A549 (cell line): Measurements from ENCODE around the gene FCRL6. TPM values are rescaled to one million over a fixed set of nuclear protein-coding genes. Genes with fewer than 3 reads are reported as not detected.

Experiments
- ATAC-seq, 2 experiments: fragments of 200-7000 bp in 1 of 2; fragments of >200 bp in 1 of 2; cut with Nextera tagmentation in 1 of 2; cut with Tn5 transposase in 1 of 2; 3 replicates each; pipeline versions ENCODE4 v1.8.0 to v1.9.1; 2018 to 2020; ENCODE audit warnings: mild to moderate bottlenecking in 1 of 2, moderate library complexity in 1 of 2
- CTCF ChIA-PET: fragments of 300-600 bp; sonication (Branson Sonifier 250); formaldehyde crosslinking; extraction: SDS; loops from one replicate; lab custom pipeline; 2021; ENCODE audit warnings: antibody characterized with exemption, inconsistent platforms; lab: Yijun Ruan, JAX
- POLR2A ChIA-PET: fragments of 350-600 bp; formaldehyde crosslinking; extraction: SDS; loops from one replicate; lab custom pipeline; 2021; ENCODE audit warnings: antibody characterized with exemption, inconsistent platforms; lab: Yijun Ruan, JAX
- DNase-seq, 2 experiments: peaks; one replicate each; pipeline versions ENCODE4 v3.0.0 to v3.0.0-alpha.2; 2011 to 2016; ENCODE audit warnings: low read depth in 1 of 2, low spot score in 1 of 2
- FAIRE-seq: peaks from 2 replicates; lab custom pipeline; 2011; peaks lifted over from hg19 to GRCh38; lab: Jason Lieb, UNC
- H3K27ac ChIP-seq, 2 experiments: fragments of >200 bp; sonication (Bioruptor Twin); formaldehyde crosslinking; 3 replicates each; pipeline ENCODE4 v1.5.1; 2016 to 2017
- H3K4me1 ChIP-seq: fragments of >200 bp; sonication (Bioruptor Twin); formaldehyde crosslinking; 3 replicates; pipeline ENCODE4 v1.6.1; 2016
- H3K4me2 ChIP-seq: fragments of >200 bp; sonication (Bioruptor Twin); formaldehyde crosslinking; 3 replicates; pipeline ENCODE4 v1.6.1; 2016
- H3K4me3 ChIP-seq: fragments of >200 bp; sonication (Bioruptor Twin); formaldehyde crosslinking; 3 replicates; pipeline ENCODE4 v1.5.1; 2016
- H3K9me3 ChIP-seq: fragments of >200 bp; sonication (Bioruptor Twin); formaldehyde crosslinking; 3 replicates; pipeline ENCODE4 v1.6.1; 2016
- BCL3 ChIP-seq: fragments of >200 bp; sonication (Bioruptor Twin); formaldehyde crosslinking; IDR thresholded peaks from 3 replicates; pipeline ENCODE4 v1.6.1; 2016
- BHLHE40 ChIP-seq: IDR thresholded peaks from 2 replicates; pipeline ENCODE4 v1.6.1; 2012; ENCODE audit warnings: low read depth, low read length, inconsistent platforms
- CBX2 ChIP-seq: fragments of 200-600 bp; sonication (generic); IDR thresholded peaks from 2 replicates; pipeline ENCODE4 v1.6.1; 2016; ENCODE audit warnings: low read depth, mild to moderate bottlenecking, borderline replicate concordance
- CHD2 ChIP-seq: fragments of 150-350 bp; IDR thresholded peaks from 2 replicates; pipeline ENCODE4 v1.6.1; 2014; ENCODE audit warnings: low read length; ENCODE audit not compliant: partially characterized antibody
- EHF ChIP-seq: fragments of 250-450 bp; sonication (Bioruptor Pico); IDR thresholded peaks from 2 replicates; pipeline ENCODE4 v1.5.0; 2020; ENCODE audit warnings: mild to moderate bottlenecking
- EHMT2 ChIP-seq: fragments of 200-600 bp; sonication (generic); IDR thresholded peaks from 2 replicates; pipeline ENCODE4 v1.6.1; 2016; ENCODE audit warnings: antibody characterized with exemption, low read depth, mild to moderate bottlenecking, moderate library complexity
- ELK1 ChIP-seq: fragments of 150-350 bp; IDR thresholded peaks from 2 replicates; pipeline ENCODE4 v1.6.1; 2014; ENCODE audit warnings: low read depth, mild to moderate bottlenecking, low read length
- EP300 ChIP-seq, 2 experiments: fragments of >200 bp; sonication (Bioruptor Twin); formaldehyde crosslinking; IDR thresholded peaks; 2 replicates in 1 of 2; 3 replicates in 1 of 2; pipeline ENCODE4 v1.6.1; 2016 to 2017
- FOSB ChIP-seq: fragments of 250-450 bp; sonication (Bioruptor Pico); IDR thresholded peaks from 2 replicates; pipeline ENCODE4 v1.5.0; 2020; ENCODE audit warnings: mild to moderate bottlenecking, moderate library complexity
- FOSL2 ChIP-seq, 2 experiments: fragments of 450-650 bp in 1 of 2; fragments of >200 bp in 1 of 2; sonication (Bioruptor Twin) in 1 of 2; formaldehyde crosslinking; IDR thresholded peaks; 2 replicates each; pipeline versions ENCODE4 v1.5.0 to v1.6.1; 2016 to 2020; ENCODE audit warnings: mild to moderate bottlenecking in 1 of 2, moderate library complexity in 1 of 2
- FOXS1 ChIP-seq: fragments of 250-450 bp; sonication (Bioruptor Pico); IDR thresholded peaks from 2 replicates; pipeline ENCODE4 v1.5.0; 2020; ENCODE audit warnings: mild to moderate bottlenecking, moderate library complexity
- HOXB13 ChIP-seq: fragments of 250-450 bp; sonication (Bioruptor Pico); IDR thresholded peaks from 2 replicates; pipeline ENCODE4 v1.5.0; 2020; ENCODE audit warnings: low read depth, mild to moderate bottlenecking, moderate library complexity
- JUN ChIP-seq, 2 experiments: fragments of >200 bp; sonication (Bioruptor Twin); formaldehyde crosslinking; IDR thresholded peaks; 2 replicates in 1 of 2; 3 replicates in 1 of 2; pipeline ENCODE4 v1.6.1; 2016 to 2017
- KDM1A ChIP-seq: fragments of 200-600 bp; sonication (generic); IDR thresholded peaks from 2 replicates; pipeline ENCODE4 v1.6.1; 2016; ENCODE audit warnings: low read depth, mild to moderate bottlenecking
- MAZ ChIP-seq: fragments of 150-350 bp; IDR thresholded peaks from 2 replicates; pipeline ENCODE4 v1.6.1; 2014; ENCODE audit warnings: antibody characterized with exemption, low read depth, low read length, borderline replicate concordance
- MYC ChIP-seq: IDR thresholded peaks from 2 replicates; pipeline ENCODE4 v1.6.1; 2012; ENCODE audit warnings: mild to moderate bottlenecking, inconsistent platforms, low read length, improper control_type of control experiment, borderline replicate concordance
- NFE2L2 ChIP-seq: fragments of 150-350 bp; conservative IDR thresholded peaks from 2 replicates; pipeline ENCODE4 v1.6.1; 2014; ENCODE audit warnings: low read length
- NPAS2 ChIP-seq: fragments of 250-450 bp; sonication (Bioruptor Pico); IDR thresholded peaks from 2 replicates; pipeline ENCODE4 v1.8.0; 2022; ENCODE audit warnings: mild to moderate bottlenecking, moderate library complexity, borderline replicate concordance
- PHF8 ChIP-seq: fragments of 200-600 bp; sonication (generic); IDR thresholded peaks from 2 replicates; pipeline ENCODE4 v1.6.1; 2016; ENCODE audit warnings: low read depth, mild to moderate bottlenecking, antibody characterized with exemption, moderate library complexity, borderline replicate concordance
- RARB ChIP-seq: fragments of 250-450 bp; sonication (Bioruptor Pico); IDR thresholded peaks from 2 replicates; pipeline ENCODE4 v1.8.0; 2021; ENCODE audit warnings: mild to moderate bottlenecking, moderate library complexity
- RFX5 ChIP-seq: fragments of 450-650 bp; IDR thresholded peaks from 2 replicates; pipeline ENCODE4 v1.7.1; 2014; ENCODE audit warnings: antibody characterized with exemption, mild to moderate bottlenecking, moderate library complexity
- SMC3 ChIP-seq: fragments of >200 bp; sonication (Bioruptor Twin); formaldehyde crosslinking; IDR thresholded peaks from 3 replicates; pipeline ENCODE4 v1.6.1; 2018; ENCODE audit warnings: inconsistent platforms
- TFCP2L1 ChIP-seq: fragments of 250-450 bp; sonication (Bioruptor Pico); IDR thresholded peaks from 2 replicates; pipeline ENCODE4 v1.5.0; 2021; ENCODE audit warnings: mild to moderate bottlenecking
- TP53 ChIP-seq: fragments of 250-450 bp; sonication (Bioruptor Pico); IDR thresholded peaks from 2 replicates; pipeline ENCODE4 v1.5.0; 2021; ENCODE audit warnings: mild to moderate bottlenecking, moderate library complexity
- ZC3H11A ChIP-seq: fragments of 450-650 bp; IDR thresholded peaks from 2 replicates; pipeline ENCODE4 v1.6.1; 2014; ENCODE audit warnings: antibody characterized with exemption, mild to moderate bottlenecking
- WGBS: methylation state at CpG from one replicate; pipeline ENCODE4 v1.1.6; 2017; ENCODE audit errors: missing lambda C conversion rate; 5-methylcytosine and 5-hydroxymethylcytosine counted together
- polyA plus RNA-seq, 4 experiments: library from polyadenylated mRNA; depleted of rRNA in 3 of 4; stranded (reverse); fragments of >200 nt; fragmentation: RNase III in 1 of 4; extraction: RNeasy Plus Mini Kit Qiagen cat#74134 plus additional on column Dnase treatment in 1 of 4; gene quantifications; 2 replicates in 3 of 4; 3 replicates in 1 of 4; pipeline ENCODE4 v1.2.3, GENCODE V29; 2011 to 2017
- TF ChIP-seq, protein P1 (sequence below): fragments of 200-600 bp; sonication (generic); IDR thresholded peaks from 2 replicates; pipeline ENCODE4 v1.6.1; 2016; ENCODE audit warnings: antibody characterized with exemption, mild to moderate bottlenecking, moderate library complexity

The FCRL6 gene
- polyA plus RNA-seq, 2 of the 4 experiments (the other 2 are of a cell fraction) = not detected

DNA sequence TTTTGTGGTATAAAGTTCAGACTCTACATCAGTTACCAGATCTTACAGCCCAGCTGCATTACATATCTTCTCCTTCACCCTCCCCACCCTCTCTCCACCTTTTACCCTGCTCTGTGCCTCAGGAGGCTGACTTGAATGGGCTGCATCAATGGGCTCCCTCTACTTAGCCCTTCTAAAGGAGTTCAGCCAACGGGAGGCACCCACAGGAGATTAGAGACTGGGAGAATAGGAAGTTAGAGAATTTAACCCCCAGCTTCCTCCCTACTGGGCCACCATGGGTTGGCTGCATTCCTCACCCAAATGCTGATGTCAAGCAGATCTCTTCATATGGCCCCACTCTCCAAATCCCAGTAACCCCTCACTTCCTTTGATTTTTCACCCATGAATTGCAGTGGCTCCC is 38.5 kb upstream of the FCRL6 start:
- DNase-seq (no peak), ATAC-seq (no peak), FAIRE-seq (no peak)
- POLR2A ChIA-PET = no interaction called here
- 21% methylated on average over 1 of the region's 1 CpG for WGBS
- no peaks in the 10 kb centered on the region for H3K4me1 ChIP-seq
- H3K27ac ChIP-seq = no peak overlapping the region
- TF ChIP-seq KDM1A (no peak), HOXB13 (CRISPR knock-in tag) (no peak), EHMT2 (no peak), FOSL2 (IDR thresholded peaks at IDR 0.05) (no peak), FOSL2 (CRISPR knock-in tag; IDR thresholded peaks at IDR 0.05) (no peak), CHD2 (no peak), FOSB (CRISPR knock-in tag) (no peak), MAZ (no peak), NPAS2 (CRISPR knock-in tag) (no peak), CBX2 (no peak), TP53 (CRISPR knock-in tag) (no peak), EP300 (IDR thresholded peaks at IDR 0.05) (no peak), RARB (no peak), ELK1 (no peak), JUN (IDR thresholded peaks at IDR 0.05) (no peak), RFX5 (no peak)
- TF ChIP-seq, protein P1, sequence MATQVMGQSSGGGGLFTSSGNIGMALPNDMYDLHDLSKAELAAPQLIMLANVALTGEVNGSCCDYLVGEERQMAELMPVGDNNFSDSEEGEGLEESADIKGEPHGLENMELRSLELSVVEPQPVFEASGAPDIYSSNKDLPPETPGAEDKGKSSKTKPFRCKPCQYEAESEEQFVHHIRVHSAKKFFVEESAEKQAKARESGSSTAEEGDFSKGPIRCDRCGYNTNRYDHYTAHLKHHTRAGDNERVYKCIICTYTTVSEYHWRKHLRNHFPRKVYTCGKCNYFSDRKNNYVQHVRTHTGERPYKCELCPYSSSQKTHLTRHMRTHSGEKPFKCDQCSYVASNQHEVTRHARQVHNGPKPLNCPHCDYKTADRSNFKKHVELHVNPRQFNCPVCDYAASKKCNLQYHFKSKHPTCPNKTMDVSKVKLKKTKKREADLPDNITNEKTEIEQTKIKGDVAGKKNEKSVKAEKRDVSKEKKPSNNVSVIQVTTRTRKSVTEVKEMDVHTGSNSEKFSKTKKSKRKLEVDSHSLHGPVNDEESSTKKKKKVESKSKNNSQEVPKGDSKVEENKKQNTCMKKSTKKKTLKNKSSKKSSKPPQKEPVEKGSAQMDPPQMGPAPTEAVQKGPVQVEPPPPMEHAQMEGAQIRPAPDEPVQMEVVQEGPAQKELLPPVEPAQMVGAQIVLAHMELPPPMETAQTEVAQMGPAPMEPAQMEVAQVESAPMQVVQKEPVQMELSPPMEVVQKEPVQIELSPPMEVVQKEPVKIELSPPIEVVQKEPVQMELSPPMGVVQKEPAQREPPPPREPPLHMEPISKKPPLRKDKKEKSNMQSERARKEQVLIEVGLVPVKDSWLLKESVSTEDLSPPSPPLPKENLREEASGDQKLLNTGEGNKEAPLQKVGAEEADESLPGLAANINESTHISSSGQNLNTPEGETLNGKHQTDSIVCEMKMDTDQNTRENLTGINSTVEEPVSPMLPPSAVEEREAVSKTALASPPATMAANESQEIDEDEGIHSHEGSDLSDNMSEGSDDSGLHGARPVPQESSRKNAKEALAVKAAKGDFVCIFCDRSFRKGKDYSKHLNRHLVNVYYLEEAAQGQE = no peak
- no peak overlapping the region for H3K4me3 ChIP-seq
- CTCF ChIA-PET = no interaction called here
- H3K4me2 ChIP-seq = no peak overlapping the region
- H3K9me3 ChIP-seq = 0 out of 3 replicates have a peak, but pooled peaks cover 3% of the 10 kb centered on the region

DNA sequence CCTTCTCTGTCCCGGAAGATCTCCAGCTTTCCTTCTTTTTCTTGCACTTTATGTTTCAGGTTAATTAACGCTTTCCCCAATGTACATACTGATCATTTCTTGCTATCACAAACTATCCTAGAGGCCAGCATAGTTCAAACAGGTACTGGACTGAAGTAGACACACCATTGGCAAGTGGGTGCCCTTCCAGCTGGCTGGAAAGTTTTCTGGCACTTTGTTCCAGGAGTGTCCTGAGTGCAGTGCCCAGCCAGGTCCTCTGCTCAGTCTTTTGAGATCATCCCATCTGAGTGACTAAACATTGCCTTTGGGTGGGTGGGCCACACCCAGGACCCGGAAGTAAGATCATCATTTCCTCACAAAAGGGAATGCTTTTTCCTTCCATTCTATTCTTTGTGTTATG is 36.4 kb upstream of the FCRL6 start:
- no peak for TF ChIP-seq RARB
- TF ChIP-seq CHD2 = no peak
- TF ChIP-seq TP53 (CRISPR knock-in tag) = no peak
- TF ChIP-seq, protein P1 = no peak
- TF ChIP-seq BCL3 = no peak
- no peak for TF ChIP-seq BHLHE40
- no peak for TF ChIP-seq EHF
- TF ChIP-seq MAZ = no peak
- no peak for TF ChIP-seq FOXS1
- TF ChIP-seq MYC = no peak
- TF ChIP-seq NPAS2 (CRISPR knock-in tag) = no peak
- no peak for TF ChIP-seq PHF8
- TF ChIP-seq SMC3 = no peak
- TF ChIP-seq TFCP2L1 (CRISPR knock-in tag) = no peak
- TF ChIP-seq ELK1 = no peak
- TF ChIP-seq ZC3H11A = no peak
- TF ChIP-seq NFE2L2 = no peak
- CTCF ChIA-PET = no interaction called here
- no peak for FAIRE-seq
- Histone ChIP-seq H3K4me2 (no peak overlapping the region), H3K4me1 (no peaks in the 10 kb centered on the region), H3K9me3 (0 out of 3 replicates have a peak, but pooled peaks cover 3% of the 10 kb centered on the region), H3K4me3 (no peak overlapping the region), H3K27ac (no peak overlapping the region)
- no peak for DNase-seq
- POLR2A ChIA-PET = no interaction called here
- WGBS = 47% methylated on average over 3 of the region's 3 CpGs
- ATAC-seq = no peak
